ENCODE data around the gene DNAH8.

DNA sequence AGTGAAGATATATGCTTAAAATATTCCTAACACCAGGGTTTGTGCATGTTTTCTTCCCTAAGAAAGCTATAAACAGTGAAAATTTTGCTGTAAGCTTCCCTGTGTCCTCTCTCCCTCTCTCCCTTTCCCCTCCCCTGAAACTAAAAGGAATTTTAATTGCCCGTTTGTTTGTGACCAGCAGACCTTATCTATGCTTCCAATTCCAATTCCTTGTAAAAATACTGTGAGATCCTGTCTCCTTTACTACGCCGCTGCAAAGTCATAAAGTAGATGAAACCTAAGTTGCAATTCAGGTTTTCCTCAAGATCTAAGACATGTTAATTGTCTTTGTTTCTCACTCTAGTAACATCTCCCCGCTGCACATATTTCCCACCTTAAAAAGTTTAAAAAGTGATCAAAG, 82.3 kb downstream of the DNAH8 start:
- TF ChIP-seq, protein P1, sequence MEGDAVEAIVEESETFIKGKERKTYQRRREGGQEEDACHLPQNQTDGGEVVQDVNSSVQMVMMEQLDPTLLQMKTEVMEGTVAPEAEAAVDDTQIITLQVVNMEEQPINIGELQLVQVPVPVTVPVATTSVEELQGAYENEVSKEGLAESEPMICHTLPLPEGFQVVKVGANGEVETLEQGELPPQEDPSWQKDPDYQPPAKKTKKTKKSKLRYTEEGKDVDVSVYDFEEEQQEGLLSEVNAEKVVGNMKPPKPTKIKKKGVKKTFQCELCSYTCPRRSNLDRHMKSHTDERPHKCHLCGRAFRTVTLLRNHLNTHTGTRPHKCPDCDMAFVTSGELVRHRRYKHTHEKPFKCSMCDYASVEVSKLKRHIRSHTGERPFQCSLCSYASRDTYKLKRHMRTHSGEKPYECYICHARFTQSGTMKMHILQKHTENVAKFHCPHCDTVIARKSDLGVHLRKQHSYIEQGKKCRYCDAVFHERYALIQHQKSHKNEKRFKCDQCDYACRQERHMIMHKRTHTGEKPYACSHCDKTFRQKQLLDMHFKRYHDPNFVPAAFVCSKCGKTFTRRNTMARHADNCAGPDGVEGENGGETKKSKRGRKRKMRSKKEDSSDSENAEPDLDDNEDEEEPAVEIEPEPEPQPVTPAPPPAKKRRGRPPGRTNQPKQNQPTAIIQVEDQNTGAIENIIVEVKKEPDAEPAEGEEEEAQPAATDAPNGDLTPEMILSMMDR (IDR thresholded peaks at IDR 0.05; ENCODE audit: insufficient read depth, low read length, poor library complexity, severe bottlenecking), result no peak
- no peak for TF ChIP-seq EZH2phosphoT487 (conservative IDR thresholded peaks at IDR 0.05; ENCODE audit: low read length)

Data from SU-DHL-6 (cell line).